Measurements from ENCODE around the gene TCEA2.

TCEA2 gene

GRCh38 chr20:64062596-64063388, at the start of gene TCEA2:
TSS of gene TCEA2 (plus strand) at chr20:64063198. CDS start at chr20:64063313, 115 bp downstream.
- DNase-seq (ENCODE audit: low read depth, low spot score) = peak; percentile 58

GRCh38 chr20:64015635-64016034, 47.4 kb upstream of the TCEA2 start:
- no peak for DNase-seq (ENCODE audit: low read depth, low spot score)

- DNase-seq (ENCODE audit: low read depth, low spot score) = no peak
Measured at GRCh38 chr20:64021124-64021975, 41.6 kb upstream of the TCEA2 start.

GRCh38 chr20:64022671-64023360, 40.2 kb upstream of the TCEA2 start:
- DNase-seq (ENCODE audit: low read depth, low spot score) = no peak

- DNase-seq (ENCODE audit: low read depth, low spot score) = no peak
Measured at GRCh38 chr20:64023361-64024140, 39.4 kb upstream of the TCEA2 start.

GRCh38 chr20:64024141-64024990, 38.6 kb upstream of the TCEA2 start:
- no peak for DNase-seq (ENCODE audit: low read depth, low spot score)

- DNase-seq (ENCODE audit: low read depth, low spot score) = no peak
Measured at GRCh38 chr20:64025101-64025825, 37.7 kb upstream of the TCEA2 start.

- DNase-seq (ENCODE audit: low read depth, low spot score) = no peak
Measured at GRCh38 chr20:64025826-64026412, 37.1 kb upstream of the TCEA2 start.

- DNase-seq (ENCODE audit: low read depth, low spot score) = no peak
Measured at GRCh38 chr20:64027981-64028685, 34.9 kb upstream of the TCEA2 start.

GRCh38 chr20:64029293-64030117, 33.5 kb upstream of the TCEA2 start:
- DNase-seq (ENCODE audit: low read depth, low spot score) = no peak

- DNase-seq (ENCODE audit: low read depth, low spot score) = no peak
Measured at GRCh38 chr20:64030371-64031134, 32.4 kb upstream of the TCEA2 start.

GRCh38 chr20:64031822-64032314, 31.1 kb upstream of the TCEA2 start:
- DNase-seq (ENCODE audit: low read depth, low spot score) = no peak

GRCh38 chr20:64032706-64033624, 30.0 kb upstream of the TCEA2 start:
- no peak for DNase-seq (ENCODE audit: low read depth, low spot score)

GRCh38 chr20:64033981-64034493, 29.0 kb upstream of the TCEA2 start:
- no peak for DNase-seq (ENCODE audit: low read depth, low spot score)

Data from brain pericyte (primary cell).